IMR-90 (cell line): ENCODE data around the gene AADACL4.

Experiments
- CHD1 ChIP-seq: IDR thresholded peaks from 2 replicates; pipeline ENCODE4 v1.6.1; 2012; ENCODE audit warnings: low read depth, low read length, improper control_type of control experiment
- ELK1 ChIP-seq: fragments of 150-350 bp; IDR thresholded peaks from 2 replicates; pipeline ENCODE4 v1.6.1; 2016; ENCODE audit warnings: low read depth, mild to moderate bottlenecking, low read length, moderate library complexity, borderline replicate concordance
- MAFK ChIP-seq: IDR thresholded peaks from 2 replicates; pipeline ENCODE4 v1.6.1; 2012; ENCODE audit warnings: low read depth, low read length, improper control_type of control experiment
- MXI1 ChIP-seq: IDR thresholded peaks from 2 replicates; pipeline ENCODE4 v1.6.1; 2012; ENCODE audit warnings: low read depth, mild to moderate bottlenecking, low read length, moderate library complexity, borderline replicate concordance
- POLR2A ChIP-seq: IDR thresholded peaks from 2 replicates; pipeline ENCODE4 v1.6.1; 2012; ENCODE audit warnings: mild to moderate bottlenecking, low read depth, low read length
- RAD21 ChIP-seq: IDR thresholded peaks from 2 replicates; pipeline ENCODE4 v1.6.1; 2012; ENCODE audit warnings: low read length, improper control_type of control experiment
- TF ChIP-seq, protein P1 (sequence below): conservative IDR thresholded peaks from 2 replicates; pipeline ENCODE4 v1.5.1; 2012; ENCODE audit warnings: mild to moderate bottlenecking, low read depth, low read length, improper control_type of control experiment
- TF ChIP-seq, protein P2 (sequence below): fragments of 150-350 bp; IDR thresholded peaks from 2 replicates; pipeline ENCODE4 v1.6.1; 2017; ENCODE audit warnings: mild to moderate bottlenecking, antibody characterized with exemption, low read length, low read depth

DNA sequence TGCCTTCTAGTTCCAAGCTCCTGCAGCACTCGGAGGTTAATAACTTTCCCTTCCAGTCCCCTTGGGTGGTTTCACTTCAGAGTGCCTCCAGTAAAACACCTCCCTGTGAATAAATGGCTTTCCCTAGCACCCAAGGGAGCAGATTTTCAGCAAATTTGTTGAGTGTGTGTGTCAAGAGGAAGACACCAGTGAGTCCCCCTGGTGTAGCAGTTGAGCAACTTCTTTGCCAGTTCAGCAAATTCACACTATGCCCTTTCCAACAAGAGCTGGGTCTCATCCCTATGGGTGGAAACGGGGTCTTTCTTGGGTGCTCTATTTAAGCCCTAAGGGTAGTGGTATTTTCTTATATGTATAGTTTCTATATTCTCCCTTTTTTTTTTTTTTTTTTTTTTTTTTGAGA is 806 bp upstream of the AADACL4 start:
- TF ChIP-seq, protein P1, sequence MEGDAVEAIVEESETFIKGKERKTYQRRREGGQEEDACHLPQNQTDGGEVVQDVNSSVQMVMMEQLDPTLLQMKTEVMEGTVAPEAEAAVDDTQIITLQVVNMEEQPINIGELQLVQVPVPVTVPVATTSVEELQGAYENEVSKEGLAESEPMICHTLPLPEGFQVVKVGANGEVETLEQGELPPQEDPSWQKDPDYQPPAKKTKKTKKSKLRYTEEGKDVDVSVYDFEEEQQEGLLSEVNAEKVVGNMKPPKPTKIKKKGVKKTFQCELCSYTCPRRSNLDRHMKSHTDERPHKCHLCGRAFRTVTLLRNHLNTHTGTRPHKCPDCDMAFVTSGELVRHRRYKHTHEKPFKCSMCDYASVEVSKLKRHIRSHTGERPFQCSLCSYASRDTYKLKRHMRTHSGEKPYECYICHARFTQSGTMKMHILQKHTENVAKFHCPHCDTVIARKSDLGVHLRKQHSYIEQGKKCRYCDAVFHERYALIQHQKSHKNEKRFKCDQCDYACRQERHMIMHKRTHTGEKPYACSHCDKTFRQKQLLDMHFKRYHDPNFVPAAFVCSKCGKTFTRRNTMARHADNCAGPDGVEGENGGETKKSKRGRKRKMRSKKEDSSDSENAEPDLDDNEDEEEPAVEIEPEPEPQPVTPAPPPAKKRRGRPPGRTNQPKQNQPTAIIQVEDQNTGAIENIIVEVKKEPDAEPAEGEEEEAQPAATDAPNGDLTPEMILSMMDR = no peak
- TF ChIP-seq, protein P2, sequence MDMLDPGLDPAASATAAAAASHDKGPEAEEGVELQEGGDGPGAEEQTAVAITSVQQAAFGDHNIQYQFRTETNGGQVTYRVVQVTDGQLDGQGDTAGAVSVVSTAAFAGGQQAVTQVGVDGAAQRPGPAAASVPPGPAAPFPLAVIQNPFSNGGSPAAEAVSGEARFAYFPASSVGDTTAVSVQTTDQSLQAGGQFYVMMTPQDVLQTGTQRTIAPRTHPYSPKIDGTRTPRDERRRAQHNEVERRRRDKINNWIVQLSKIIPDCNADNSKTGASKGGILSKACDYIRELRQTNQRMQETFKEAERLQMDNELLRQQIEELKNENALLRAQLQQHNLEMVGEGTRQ = no peak
- no peak for TF ChIP-seq MXI1
- TF ChIP-seq RAD21 = no peak
- no peak for TF ChIP-seq ELK1
- TF ChIP-seq MAFK = no peak
- TF ChIP-seq POLR2A = no peak
- no peak for TF ChIP-seq CHD1
